Measurements from ENCODE around the gene ANKS3. TPM values are rescaled to one million over a fixed set of nuclear protein-coding genes. Genes with fewer than 3 reads are reported as not detected.

ANKS3 gene
- total and polyA plus RNA-seq, 10 of the 15 experiments (the other 5 are each of a cell fraction or from before 2014, with no cell fraction given) = 0.29 to 14.2 (median 8.5) TPM

DNA sequence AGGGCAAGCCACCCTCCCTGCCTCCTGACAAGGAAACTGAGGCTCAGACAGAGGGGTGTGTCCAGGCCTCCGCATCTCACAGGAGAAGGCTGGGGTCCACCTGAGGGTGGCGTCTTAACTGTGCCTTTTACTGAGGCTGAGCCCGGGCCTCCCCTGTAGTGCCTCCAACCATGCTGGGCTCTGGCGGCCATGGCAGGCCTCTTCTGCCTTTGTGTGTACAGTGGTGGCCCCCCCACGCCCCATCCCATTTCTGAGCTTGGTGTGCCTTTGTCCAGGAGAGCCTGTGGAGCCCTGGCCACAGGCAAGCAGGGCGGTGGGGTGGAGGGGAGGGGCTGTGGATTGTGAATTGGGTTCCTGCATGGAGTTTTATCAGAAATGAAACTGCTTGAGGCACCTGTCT, 78.3 kb downstream of the ANKS3 start:
- no peak for TF ChIP-seq IKZF2 (IDR thresholded peaks at IDR 0.05)
- TF ChIP-seq RAD21 (IDR thresholded peaks at IDR 0.05; ENCODE audit: insufficient read depth, low read depth, low read length) = no peak
- TF ChIP-seq MTA2 (IDR thresholded peaks at IDR 0.05; ENCODE audit: low read depth) = no peak
- no peak for TF ChIP-seq MYC (IDR thresholded peaks at IDR 0.05; ENCODE audit: insufficient read depth, insufficient read length, insufficient replicate concordance, low read length, severe bottlenecking)
- TF ChIP-seq NFYA (IDR thresholded peaks at IDR 0.05; ENCODE audit: borderline replicate concordance, low read depth, low read length) = no peak
- TF ChIP-seq CBFB (IDR thresholded peaks at IDR 0.05; ENCODE audit: low read depth) = no peak
- TF ChIP-seq SRF (IDR thresholded peaks at IDR 0.05; ENCODE audit: low read depth in 2 of 2, low read length in 2 of 2) = no peak
- TF ChIP-seq, protein P1, sequence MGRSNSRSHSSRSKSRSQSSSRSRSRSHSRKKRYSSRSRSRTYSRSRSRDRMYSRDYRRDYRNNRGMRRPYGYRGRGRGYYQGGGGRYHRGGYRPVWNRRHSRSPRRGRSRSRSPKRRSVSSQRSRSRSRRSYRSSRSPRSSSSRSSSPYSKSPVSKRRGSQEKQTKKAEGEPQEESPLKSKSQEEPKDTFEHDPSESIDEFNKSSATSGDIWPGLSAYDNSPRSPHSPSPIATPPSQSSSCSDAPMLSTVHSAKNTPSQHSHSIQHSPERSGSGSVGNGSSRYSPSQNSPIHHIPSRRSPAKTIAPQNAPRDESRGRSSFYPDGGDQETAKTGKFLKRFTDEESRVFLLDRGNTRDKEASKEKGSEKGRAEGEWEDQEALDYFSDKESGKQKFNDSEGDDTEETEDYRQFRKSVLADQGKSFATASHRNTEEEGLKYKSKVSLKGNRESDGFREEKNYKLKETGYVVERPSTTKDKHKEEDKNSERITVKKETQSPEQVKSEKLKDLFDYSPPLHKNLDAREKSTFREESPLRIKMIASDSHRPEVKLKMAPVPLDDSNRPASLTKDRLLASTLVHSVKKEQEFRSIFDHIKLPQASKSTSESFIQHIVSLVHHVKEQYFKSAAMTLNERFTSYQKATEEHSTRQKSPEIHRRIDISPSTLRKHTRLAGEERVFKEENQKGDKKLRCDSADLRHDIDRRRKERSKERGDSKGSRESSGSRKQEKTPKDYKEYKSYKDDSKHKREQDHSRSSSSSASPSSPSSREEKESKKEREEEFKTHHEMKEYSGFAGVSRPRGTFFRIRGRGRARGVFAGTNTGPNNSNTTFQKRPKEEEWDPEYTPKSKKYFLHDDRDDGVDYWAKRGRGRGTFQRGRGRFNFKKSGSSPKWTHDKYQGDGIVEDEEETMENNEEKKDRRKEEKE (IDR thresholded peaks at IDR 0.05) = no peak
- TF ChIP-seq TAF1 (IDR thresholded peaks at IDR 0.05; ENCODE audit: borderline replicate concordance, low read depth, low read length) = no peak
- no peak for TF ChIP-seq FOXK2 (IDR thresholded peaks at IDR 0.05)
- TF ChIP-seq BACH1 (IDR thresholded peaks at IDR 0.05; ENCODE audit: borderline replicate concordance) = no peak
- no peak for TF ChIP-seq POLR2AphosphoS2 (IDR thresholded peaks at IDR 0.05; ENCODE audit: low read depth, low read length)
- TF ChIP-seq, protein P2, sequence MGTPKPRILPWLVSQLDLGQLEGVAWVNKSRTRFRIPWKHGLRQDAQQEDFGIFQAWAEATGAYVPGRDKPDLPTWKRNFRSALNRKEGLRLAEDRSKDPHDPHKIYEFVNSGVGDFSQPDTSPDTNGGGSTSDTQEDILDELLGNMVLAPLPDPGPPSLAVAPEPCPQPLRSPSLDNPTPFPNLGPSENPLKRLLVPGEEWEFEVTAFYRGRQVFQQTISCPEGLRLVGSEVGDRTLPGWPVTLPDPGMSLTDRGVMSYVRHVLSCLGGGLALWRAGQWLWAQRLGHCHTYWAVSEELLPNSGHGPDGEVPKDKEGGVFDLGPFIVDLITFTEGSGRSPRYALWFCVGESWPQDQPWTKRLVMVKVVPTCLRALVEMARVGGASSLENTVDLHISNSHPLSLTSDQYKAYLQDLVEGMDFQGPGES (IDR thresholded peaks at IDR 0.05) = no peak
- TF ChIP-seq EED (IDR thresholded peaks at IDR 0.05; ENCODE audit: low read depth) = no peak
- TF ChIP-seq, protein P3, sequence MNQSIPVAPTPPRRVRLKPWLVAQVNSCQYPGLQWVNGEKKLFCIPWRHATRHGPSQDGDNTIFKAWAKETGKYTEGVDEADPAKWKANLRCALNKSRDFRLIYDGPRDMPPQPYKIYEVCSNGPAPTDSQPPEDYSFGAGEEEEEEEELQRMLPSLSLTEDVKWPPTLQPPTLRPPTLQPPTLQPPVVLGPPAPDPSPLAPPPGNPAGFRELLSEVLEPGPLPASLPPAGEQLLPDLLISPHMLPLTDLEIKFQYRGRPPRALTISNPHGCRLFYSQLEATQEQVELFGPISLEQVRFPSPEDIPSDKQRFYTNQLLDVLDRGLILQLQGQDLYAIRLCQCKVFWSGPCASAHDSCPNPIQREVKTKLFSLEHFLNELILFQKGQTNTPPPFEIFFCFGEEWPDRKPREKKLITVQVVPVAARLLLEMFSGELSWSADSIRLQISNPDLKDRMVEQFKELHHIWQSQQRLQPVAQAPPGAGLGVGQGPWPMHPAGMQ (IDR thresholded peaks at IDR 0.05; ENCODE audit: borderline replicate concordance) = no peak
- TF ChIP-seq FOXM1 (IDR thresholded peaks at IDR 0.05; ENCODE audit: low read depth, low read length) = no peak
- Histone ChIP-seq H3K27me3 (replicated peaks in 1 of 2; ENCODE audit: control insufficient read depth in 2 of 2, insufficient read depth in 2 of 2, low read length in 1 of 2) (no peaks in the 10 kb centered on the region), H2AFZ (ENCODE audit: control insufficient read depth, low read depth, low read length) (no peak overlapping the region), H3K4me1 (ENCODE audit: control insufficient read depth, insufficient read depth, low read length) (no peaks in the 10 kb centered on the region; the same call in 1 of the 2 replicates), H3K9ac (ENCODE audit: control insufficient read depth, insufficient read depth, low read length) (no peak overlapping the region), H3K36me3 (ENCODE audit: control insufficient read depth in 2 of 2, insufficient read depth in 2 of 2, low read length in 1 of 2) (peaks cover 12 to 36% of the 10 kb centered on the region in 2 experiments; a peak in 3 of 4 replicates), H3K27ac (ENCODE audit: control insufficient read depth, insufficient read depth) (no peak overlapping the region), H3K4me2 (ENCODE audit: control insufficient read depth, insufficient read depth) (no peak overlapping the region), H4K20me1 (ENCODE audit: control insufficient read depth, insufficient read depth) (no peaks in the 10 kb centered on the region), H3K79me2 (ENCODE audit: control insufficient read depth, insufficient read depth, low read length) (no peaks in the 10 kb centered on the region), H3K9me3 (replicated peaks; ENCODE audit: control insufficient read depth, insufficient read depth, low read length) (no peaks in the 10 kb centered on the region), H3K4me3 (no peak overlapping the region)
- in situ Hi-C loops (cut with MboI) = no loop called here
- intact Hi-C loops (cut with micrococcal nuclease; ENCODE audit: unreplicated experiment) = no loop called here
- ChIA-PET RAD21 (ENCODE audit: unreplicated experiment) (no interaction called here), CTCF (no interaction called here), SMC1A (ENCODE audit: uncharacterized antibody, unreplicated experiment) (no interaction called here), POLR2A (no interaction called here)
- FAIRE-seq (no peak), DNase-seq (ENCODE audit: low read depth, low spot score) (no peak), ATAC-seq (no peak)
- no TSS peak for BruUV-seq (replicated peaks)
- 98% methylated on average over 6 of the region's 6 CpGs for WGBS (ENCODE audit: insufficient coverage, insufficient replicate concordance, low lambda C conversion rate, missing lambda C conversion rate)
